Activated CD4-positive, CD25-positive, alpha-beta regulatory T cell treated with anti-CD3 and anti-CD28 coated beads, Interleukin-2, amount 50 U/mL, for 72 hours (primary cell): ENCODE measurements around the gene PPP1R18.

ENCODE experiments used
- DNase-seq: peaks from one replicate; pipeline ENCODE4 v3.0.0; 2021

Gene PPP1R18

DNA sequence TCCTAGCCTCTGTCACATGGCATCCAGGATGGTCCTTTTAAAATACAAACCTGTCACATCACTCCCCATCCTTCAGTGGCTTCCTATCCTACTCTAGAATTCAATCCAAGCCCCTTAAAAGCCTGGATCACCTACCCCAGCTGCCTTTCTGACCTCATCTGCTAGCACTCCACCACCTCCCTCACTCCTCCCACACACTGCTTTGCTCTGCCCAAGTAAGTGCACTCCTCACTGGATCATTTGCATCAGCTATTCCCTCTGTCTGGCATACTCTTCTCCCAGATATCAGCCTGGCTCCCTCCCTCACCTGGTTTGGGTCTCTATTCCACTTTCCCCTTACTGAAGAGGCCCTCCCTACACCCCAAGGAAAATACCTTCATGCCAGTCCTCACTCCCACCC is 29.0 kb downstream of the PPP1R18 start:
- DNase-seq, result no peak

DNA sequence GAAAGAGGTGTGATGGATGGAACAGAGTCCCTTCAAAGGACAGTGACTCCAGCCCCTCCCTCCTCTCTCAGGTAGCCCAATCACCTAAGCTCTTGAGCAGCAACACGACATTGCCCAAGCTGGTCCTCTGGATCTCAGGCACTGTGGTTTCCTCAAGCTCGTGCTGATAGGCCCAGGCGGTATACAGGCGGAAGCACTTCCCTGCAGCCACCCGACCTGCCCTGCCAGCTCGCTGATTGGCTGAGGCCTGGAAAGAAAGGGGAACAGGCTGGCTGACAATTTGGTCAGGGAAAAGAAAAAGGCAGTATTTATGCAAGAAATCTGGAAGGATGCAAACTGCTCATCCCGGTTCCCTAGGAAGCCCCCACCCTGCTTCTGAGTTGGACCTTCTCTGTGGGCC is 29.9 kb downstream of the PPP1R18 start:
- DNase-seq, result no peak

DNA sequence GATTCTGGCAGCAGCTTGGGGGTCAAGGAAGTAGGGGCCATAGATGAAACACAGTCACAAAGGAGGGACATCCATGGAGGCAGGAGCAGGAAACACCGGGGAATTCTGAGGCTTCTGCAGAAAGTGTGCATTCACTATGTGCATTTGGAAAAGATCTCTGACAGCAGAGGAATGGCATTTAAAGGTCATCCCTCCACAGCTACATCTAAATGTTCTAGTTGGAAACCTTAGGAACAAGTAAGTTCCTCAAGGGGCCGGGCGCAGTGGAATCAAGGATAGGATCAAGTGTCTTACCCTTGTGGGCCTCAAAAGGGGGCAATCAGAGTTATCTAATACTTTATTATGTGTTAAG is 30.7 kb downstream of the PPP1R18 start:
- DNase-seq, result no peak

DNA sequence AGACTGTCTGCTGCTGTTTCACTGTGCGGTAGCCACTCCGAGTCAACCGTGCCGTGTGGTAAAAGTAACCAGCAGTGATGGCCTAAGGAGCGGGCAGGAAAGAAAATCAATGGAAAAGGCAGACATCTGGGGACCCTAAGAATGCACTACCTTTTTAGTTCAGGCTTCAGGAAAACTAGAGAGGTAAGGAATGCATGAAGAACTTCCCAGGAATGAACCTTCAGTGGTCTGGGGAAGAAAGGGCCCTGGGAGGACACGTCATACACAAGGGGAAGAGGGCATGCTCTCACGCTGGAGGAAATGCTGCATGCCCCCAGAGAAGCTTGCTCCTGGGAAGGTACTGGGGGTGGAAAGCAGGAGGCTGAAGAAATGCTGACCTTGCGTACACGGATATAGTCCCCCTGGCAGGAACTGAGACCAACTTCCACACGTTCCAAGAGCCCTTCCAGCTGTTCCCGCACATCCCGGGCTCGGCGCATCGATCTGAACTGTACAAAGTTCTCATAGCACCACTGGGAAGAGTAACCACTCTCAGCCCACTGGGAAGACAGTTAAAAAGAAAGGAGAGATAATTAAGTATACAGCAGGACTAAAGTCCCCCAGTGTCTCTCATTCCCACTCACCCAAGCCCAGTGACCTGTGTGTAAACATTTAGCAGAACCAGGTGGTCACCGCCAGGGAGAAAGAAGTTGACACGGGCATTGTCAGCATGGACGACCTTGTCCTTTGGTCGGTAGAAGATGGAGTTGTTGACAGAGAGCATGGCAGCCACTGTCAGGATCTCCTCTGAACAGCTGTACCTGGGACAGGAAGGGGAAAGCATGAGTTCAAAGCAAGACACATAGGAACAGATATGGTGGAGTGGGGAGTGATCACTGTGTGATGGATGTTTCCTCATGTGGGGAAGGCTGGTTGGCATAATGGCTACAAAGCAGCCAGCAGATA is 31.4 kb downstream of the PPP1R18 start:
- DNase-seq, result no peak

DNA sequence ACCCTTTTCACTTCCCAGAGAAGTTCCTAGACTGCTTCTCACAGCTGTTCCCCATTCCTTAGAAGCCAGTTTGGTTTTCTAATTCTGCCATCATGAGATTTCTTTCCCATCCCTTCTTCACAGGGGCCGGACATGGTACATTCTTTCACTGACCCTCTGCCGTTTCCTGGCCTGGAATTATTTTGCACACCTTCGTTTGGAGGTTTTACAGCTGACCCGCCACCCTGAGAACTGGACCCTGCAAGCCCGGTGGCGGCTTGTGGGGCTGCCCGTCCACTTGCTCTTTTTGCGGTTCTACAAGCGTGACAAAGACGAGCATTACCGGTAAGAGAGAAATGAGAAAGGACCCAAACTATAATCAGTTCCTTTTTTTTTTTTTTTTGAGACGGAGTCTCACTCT is 35.3 kb downstream of the PPP1R18 start:
- DNase-seq, result no peak

DNA sequence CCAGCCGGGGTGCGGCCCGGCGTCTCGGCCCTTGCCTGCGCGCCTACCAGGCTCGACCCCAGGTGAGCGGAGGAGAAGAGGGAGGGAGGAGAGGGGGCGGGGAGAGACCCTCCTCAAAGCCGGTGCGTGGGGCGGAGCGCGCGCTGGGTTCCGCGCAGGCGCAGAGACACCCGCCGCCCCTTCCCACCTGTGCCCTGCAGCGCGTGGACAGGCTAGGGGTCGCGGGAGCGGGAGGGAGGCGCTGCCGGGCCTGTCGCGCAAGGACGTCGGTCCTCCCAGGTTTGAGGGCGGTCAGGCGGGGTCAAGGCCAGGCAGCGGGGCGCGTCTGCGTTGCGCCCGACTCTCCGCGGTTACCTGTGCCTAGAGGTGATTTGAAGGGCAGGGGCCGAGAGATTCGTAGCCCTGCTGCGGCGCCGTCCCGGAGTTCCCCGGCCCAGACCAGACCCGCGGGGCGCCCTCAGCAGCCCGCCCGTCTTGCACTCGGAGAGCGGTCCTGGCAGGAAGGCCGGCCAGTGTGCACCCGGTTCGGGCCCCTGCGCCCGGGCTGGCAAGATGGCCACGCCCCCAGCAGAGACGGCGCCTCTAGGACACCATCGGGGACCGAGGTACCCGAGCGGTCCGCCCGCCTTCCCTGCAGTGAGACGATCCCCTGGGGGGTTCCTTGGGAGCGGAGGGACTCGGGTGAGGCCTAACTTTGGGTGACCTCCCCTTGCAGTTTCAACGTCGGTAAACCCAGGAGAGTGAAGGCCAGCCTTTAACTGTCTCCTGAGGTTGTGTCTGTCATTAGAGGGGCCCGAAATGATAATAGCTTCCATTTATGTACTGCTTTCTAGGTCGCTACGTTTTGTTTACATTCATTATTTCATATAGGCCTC is 39.0 kb downstream of the PPP1R18 start:
- DNase-seq, result peak; percentile 80

DNA sequence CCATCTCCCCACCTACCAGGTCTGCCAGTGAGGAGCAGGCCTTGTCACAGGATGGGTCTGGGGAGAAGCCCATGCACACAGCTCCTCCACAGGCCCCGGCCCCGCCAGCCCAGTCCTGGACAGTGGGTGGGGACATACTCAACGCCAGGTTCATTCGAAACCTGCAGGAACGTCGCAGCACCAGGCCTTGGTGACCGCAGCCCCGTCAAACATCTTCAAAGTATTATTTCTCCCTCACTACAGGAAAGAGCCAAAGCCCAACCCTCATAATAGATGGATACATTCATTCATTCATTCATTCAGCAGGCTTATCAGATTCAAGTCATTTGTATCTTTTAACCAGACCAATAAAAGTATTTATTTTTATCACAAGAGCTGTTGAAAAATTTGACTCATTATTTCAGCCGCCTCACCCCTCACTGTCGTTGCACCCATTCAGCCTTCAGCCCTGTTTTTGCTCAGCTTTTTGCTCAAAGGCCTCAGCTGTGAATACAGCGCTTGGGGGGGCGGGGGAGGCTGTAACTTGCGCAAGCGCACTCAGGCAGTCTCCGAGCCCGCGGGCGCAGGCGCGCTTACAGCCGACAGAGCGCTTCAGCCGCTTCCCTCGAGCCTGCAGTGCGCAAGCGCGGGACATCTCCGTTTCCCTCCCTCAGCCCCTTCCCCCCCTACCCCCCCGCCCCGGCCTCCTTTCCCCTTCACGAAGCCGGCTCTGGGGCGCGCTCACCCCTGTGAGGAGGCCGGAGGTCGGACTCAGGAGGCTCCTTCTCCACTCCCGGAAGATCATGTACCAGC is 39.8 kb downstream of the PPP1R18 start, which contains the start of gene C6orf136:
Gene C6orf136, plus strand, starts transcription at position 684 of the 792 bp plus-strand sequence. Its CDS starts 99 bp downstream, at position 783.
- DNase-seq, result peak; percentile 88

DNA sequence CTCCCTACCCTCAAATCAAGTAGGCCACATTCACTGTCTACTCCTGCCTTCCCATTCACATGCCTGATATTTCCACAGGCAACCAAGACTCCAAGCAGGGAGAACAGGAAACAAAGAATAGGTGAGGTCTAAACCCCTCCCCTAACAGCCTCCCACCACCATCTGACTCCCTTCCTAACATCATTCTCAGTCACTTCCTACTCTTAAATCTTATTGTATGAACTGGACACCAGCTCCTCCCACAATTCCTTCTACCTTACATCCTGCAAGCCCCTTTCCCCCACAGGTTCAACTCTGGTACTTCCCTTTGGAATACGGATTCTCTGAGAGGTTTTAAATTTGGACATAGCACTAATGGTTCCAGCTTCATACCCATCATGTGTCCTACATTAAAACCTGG is 40.5 kb downstream of the PPP1R18 start:
- DNase-seq, result no peak

DNA sequence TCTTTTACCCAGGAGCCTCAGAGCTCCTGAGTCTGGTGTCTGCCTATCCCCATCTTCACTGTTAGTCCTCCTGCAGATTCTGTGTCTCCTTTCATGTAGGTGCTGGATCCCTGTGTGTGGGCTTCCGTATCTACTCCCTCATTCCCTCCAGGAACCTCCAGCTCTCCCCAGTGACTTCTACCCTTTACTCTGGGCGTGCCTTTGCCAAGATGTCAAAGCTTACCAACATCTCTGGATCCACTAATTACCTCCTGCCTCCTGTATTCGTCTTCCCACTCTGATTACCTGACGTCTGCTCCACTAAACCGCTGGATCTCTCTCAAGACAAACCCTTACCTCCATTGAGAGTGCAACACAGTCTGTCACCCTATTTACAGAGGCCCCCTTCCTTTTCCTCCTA is 41.7 kb downstream of the PPP1R18 start:
- no peak for DNase-seq

DNA sequence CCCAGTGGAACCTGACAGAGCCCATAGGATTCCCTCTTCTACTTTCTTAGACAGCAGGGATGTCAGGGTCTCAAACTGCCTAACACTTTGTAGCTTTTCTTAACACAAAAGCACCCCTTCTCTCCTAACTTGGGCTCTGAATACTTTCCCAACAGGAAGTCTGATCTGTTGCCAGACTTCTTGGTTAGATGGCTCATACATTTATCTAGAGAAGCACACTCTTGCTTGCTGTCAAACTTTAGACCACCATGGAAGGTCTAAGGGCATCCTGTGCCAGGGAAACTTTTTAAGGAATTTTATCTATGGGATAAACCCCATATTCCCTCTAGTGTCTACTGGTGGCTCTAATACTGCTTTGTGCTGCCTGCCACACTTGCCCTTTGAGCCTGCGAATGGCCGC is 42.8 kb downstream of the PPP1R18 start:
- no peak for DNase-seq

DNA sequence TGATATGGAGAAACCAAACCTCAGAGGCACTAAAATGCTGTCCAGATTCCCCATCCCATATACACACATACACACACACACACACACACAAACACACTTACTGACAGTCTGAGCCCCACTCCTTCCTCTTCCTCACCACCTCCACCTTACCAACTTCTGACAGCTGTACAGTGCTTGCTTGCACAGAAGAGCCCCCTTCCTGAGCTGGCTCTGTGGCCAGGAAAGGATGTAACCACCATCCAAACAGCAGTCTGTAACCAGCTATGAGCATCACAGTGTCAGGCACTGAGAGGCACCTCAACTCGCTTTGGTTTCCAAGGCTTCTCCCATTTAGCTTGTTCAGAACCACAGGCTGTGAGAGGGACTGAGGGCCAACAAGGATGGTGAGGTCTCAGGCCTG is 45.4 kb downstream of the PPP1R18 start:
- DNase-seq, result no peak

DNA sequence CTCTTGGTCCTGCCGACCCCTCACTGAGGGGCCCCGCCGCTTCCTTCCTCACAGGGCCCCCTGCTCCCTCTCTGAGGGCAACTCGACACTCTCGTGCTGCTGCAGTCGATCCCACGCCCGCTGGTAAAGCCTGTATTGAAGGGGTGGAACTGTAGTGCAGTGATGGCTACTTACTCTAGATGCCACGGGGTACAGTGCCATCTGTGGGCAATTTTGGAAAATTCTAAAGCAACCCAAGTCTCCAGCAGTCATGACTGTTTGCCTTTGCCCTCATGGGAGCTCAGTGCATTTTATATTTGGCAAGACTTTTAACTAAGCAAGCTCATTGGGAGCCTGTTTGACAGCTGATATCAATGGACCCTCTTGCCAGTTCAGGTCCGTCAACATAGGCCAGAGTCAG is 46.0 kb downstream of the PPP1R18 start:
- DNase-seq, result no peak

DNA sequence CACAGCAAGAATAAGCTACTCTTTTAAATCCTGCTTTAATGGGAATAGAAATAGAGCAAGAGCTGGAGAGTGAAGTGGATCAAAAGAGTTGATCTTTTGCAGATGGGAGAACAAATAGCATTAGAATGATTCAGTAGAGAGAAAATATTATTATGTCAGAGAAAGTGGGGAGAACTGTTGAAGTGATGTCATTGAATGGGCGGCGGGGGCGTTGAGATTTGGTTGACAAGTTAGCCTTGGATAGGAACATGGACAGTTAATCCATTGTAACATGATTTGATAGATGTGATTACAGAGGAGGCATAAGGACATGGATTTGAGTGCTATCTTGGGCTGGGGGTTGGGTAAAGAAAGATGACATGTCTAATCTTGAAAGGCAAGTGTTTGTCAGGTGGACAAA is 50.6 kb downstream of the PPP1R18 start:
- no peak for DNase-seq

DNA sequence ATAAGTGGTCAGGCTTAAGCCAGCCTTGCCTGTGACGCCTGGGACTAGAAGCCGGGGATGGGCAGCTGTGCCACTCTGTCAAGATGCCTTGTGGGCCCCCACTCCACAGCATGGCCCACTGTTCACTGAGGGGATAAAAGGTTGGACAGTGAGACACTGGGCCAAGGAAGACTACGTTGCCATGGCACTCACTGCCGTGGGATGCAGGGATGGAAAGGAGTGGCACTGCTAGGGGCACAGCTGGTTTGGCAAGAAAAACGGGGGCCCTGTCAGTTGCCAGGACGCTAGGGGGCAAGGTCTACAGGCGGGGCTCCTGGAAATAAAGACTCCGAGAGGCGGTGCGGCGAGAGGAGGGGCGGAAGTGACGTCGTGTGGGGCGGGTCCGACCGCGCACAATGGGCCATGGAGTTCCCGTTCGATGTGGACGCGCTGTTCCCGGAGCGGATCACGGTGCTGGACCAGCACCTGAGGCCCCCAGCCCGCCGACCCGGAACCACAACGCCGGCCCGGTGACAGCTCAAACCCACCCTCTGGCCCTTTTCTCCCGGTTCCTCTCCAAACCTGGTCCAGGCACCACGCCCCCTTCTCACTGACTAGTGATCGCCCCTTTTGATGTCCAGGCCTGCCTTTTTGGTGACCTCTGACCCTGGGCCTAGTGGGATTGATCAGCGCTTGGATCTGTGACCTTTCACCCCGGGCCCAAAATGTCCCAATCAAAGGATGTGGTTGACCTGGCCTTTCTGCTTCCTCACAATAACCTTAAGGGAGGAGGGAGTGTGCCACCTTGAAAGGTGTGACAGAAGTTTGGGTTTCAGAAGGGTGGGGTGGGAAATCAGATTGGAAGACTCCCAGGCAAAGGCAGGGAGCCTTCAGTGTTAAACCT is 59.7 kb downstream of the PPP1R18 start, which contains the start of gene ATAT1:
Gene ATAT1, plus strand, starts transcription at position 391 of the 883 bp plus-strand sequence.
- peak; percentile 83 for DNase-seq
